Ovary (tissue), 3 donors: Measurements from ENCODE around the gene KCNK4.

ENCODE experiments used
- CTCF ChIP-seq, 3 donors: fragments of 450-650 bp in 2 of 3; fragments of 200-600 bp in 1 of 3; IDR thresholded peaks; one replicate each; pipeline versions ENCODE4 v1.5.1 to v1.8.0; 2016 to 2022; ENCODE audit warnings: antibody characterized with exemption in 3 of 3, mild to moderate bottlenecking in 1 of 3
- EP300 ChIP-seq: sonication (generic); formaldehyde crosslinking; IDR thresholded peaks from one replicate; pipeline ENCODE4 v1.6.1; 2017; ENCODE audit warnings: antibody characterized with exemption
- POLR2A ChIP-seq: fragments of 450-650 bp; IDR thresholded peaks from one replicate; pipeline ENCODE4 v1.6.1; 2017; ENCODE audit warnings: antibody characterized with exemption, mild to moderate bottlenecking, moderate library complexity
- donor health status: DM: no; HTN: no; CAD: no.

GRCh38 chr11:64276653-64277431 is 14.3 kb upstream of the KCNK4 start:
- TF ChIP-seq EP300 (no peak), CTCF (IDR thresholded peaks at IDR 0.05) (no peak), POLR2A (no peak)
